ENCODE measurements around the gene NUCB1. TPM values are rescaled to one million over a fixed set of nuclear protein-coding genes. Genes with fewer than 3 reads are reported as not detected.

NUCB1 gene
- total and polyA plus RNA-seq, 9 of the 15 experiments (the other 6 are each of a cell fraction or from before 2014, with no cell fraction given), result 3.1 to 153 (median 71.7) TPM

DNA sequence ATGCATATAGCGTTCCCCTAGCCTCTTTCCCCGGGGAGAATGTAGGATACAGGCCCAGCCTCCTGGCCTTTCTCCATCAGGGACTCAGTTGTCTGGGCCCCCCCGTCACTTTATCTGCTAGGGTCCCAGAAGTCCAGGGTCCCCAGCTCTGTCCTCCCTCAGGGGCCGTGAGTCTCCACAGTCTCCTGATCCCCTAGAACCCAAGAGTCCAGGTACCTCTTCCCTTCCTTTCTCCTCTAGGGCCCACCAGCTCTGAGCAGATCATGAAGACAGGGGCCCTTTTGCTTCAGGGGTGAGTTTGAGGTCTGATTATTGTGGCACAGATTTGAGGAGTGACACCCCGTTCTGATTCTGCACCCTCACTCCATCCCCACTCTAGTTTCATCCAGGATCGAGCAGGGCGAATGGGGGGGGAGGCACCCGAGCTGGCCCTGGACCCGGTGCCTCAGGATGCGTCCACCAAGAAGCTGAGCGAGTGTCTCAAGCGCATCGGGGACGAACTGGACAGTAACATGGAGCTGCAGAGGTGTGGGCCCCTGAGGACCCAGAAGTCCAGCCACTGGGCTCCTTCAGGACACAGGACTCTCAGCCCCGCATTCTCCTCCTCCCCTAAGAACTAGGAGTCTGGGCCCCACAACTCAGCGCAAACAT, 55.3 kb downstream of the NUCB1 start:
- Histone ChIP-seq H4K20me1 (replicated peaks; ENCODE audit: control insufficient read depth, insufficient read depth, low read length) (no peaks in the 10 kb centered on the region), H3K36me3 (ENCODE audit: control insufficient read depth, insufficient read depth, low read length) (peaks cover 16% of the 10 kb centered on the region), H2AFZ (ENCODE audit: low read depth, low read length) (0 out of 2 replicates have a peak overlapping the region, but pooled peaks have one; percentile 92), H3K4me2 (ENCODE audit: insufficient read depth, low read length) (peak overlapping the region; percentile 91), H3K9me1 (ENCODE audit: control insufficient read depth, insufficient read depth, low read length) (no peaks in the 10 kb centered on the region), H3K9me3 (replicated peaks; ENCODE audit: control insufficient read depth, insufficient read depth, low read depth, low read length) (no peaks in the 10 kb centered on the region), H3K4me3 (peak overlapping the region; percentile 79), H3K4me1 (replicated peaks in 1 of 2; ENCODE audit: control insufficient read depth in 2 of 2, insufficient read depth in 2 of 2, low read length in 2 of 2) (peaks cover 26 to 38% of the 10 kb centered on the region in 2 experiments; a peak in 4 of 5 replicates), H3K79me2 (ENCODE audit: control insufficient read depth, insufficient read depth, low read length) (peaks cover 15% of the 10 kb centered on the region), H3K9ac (ENCODE audit: insufficient read depth in 1 of 2, low read depth in 2 of 2, low read length in 2 of 2) (peak overlapping the region; percentile 83 to 98), H3K27ac (ENCODE audit: extremely low read depth, low read depth, low read length) (peak overlapping the region; percentile 77), H3K27me3 (ENCODE audit: control insufficient read depth in 2 of 2, insufficient read depth in 2 of 2, low read length in 2 of 2) (no peaks in the 10 kb centered on the region)
- no TSS peak for BruUV-seq (replicated peaks)
- WGBS (ENCODE audit: insufficient coverage, low coverage, missing lambda C conversion rate), result 44% methylated on average over 14 of the region's 16 CpGs
- ATAC-seq (no peak), FAIRE-seq (no peak), DNase-seq (ENCODE audit: extremely low read depth in 1 of 4, low spot score in 3 of 4) (no peak)
- in situ Hi-C loops (cut with MboI) (no loop called here), intact Hi-C loops (cut with micrococcal nuclease) (loop anchor here (2.0 kb wide), 1 partner anchor 23 kb away; the partner anchor contains the start of gene DHDH)
- ChIA-PET CTCF (ENCODE audit: low intra/inter-chr PET ratio) (no interaction called here), POLR2A (interaction anchor here (0.6 to 3.6 kb wide), 6 partner anchors 9 to 149 kb away, joined by 3 to 48 read pairs (median 4); partner anchors contain the start of genes FTL and PPP1R15A)
- TF ChIP-seq NBN (IDR thresholded peaks at IDR 0.05; ENCODE audit: low read depth) (no peak), PTBP1 (IDR thresholded peaks at IDR 0.05; ENCODE audit: low read depth, low read length) (no peak), KAT8 (IDR thresholded peaks at IDR 0.05; ENCODE audit: low read depth) (no peak), CBX3 (IDR thresholded peaks at IDR 0.05; ENCODE audit: borderline replicate concordance in 1 of 2, low read length in 2 of 2) (no peak), ZNF354B (CRISPR knock-in tag; IDR thresholded peaks at IDR 0.05) (no peak), RBM34 (IDR thresholded peaks at IDR 0.05; ENCODE audit: borderline replicate concordance, insufficient read depth, low read length) (no peak), ZNF395 (CRISPR knock-in tag; IDR thresholded peaks at IDR 0.05) (no peak), SREBF2 (CRISPR knock-in tag; IDR thresholded peaks at IDR 0.05) (no peak), TFE3 (CRISPR knock-in tag; IDR thresholded peaks at IDR 0.05) (no peak), KDM1A (IDR thresholded peaks at IDR 0.05) (peak in 1 of 2 experiments; percentile 47; a peak in 1 of 4 replicates)
- TF ChIP-seq, protein P1, sequence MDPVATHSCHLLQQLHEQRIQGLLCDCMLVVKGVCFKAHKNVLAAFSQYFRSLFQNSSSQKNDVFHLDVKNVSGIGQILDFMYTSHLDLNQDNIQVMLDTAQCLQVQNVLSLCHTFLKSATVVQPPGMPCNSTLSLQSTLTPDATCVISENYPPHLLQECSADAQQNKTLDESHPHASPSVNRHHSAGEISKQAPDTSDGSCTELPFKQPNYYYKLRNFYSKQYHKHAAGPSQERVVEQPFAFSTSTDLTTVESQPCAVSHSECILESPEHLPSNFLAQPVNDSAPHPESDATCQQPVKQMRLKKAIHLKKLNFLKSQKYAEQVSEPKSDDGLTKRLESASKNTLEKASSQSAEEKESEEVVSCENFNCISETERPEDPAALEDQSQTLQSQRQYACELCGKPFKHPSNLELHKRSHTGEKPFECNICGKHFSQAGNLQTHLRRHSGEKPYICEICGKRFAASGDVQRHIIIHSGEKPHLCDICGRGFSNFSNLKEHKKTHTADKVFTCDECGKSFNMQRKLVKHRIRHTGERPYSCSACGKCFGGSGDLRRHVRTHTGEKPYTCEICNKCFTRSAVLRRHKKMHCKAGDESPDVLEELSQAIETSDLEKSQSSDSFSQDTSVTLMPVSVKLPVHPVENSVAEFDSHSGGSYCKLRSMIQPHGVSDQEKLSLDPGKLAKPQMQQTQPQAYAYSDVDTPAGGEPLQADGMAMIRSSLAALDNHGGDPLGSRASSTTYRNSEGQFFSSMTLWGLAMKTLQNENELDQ (CRISPR knock-in tag; IDR thresholded peaks at IDR 0.05; ENCODE audit: borderline replicate concordance), result no peak
- TF ChIP-seq, protein P2, sequence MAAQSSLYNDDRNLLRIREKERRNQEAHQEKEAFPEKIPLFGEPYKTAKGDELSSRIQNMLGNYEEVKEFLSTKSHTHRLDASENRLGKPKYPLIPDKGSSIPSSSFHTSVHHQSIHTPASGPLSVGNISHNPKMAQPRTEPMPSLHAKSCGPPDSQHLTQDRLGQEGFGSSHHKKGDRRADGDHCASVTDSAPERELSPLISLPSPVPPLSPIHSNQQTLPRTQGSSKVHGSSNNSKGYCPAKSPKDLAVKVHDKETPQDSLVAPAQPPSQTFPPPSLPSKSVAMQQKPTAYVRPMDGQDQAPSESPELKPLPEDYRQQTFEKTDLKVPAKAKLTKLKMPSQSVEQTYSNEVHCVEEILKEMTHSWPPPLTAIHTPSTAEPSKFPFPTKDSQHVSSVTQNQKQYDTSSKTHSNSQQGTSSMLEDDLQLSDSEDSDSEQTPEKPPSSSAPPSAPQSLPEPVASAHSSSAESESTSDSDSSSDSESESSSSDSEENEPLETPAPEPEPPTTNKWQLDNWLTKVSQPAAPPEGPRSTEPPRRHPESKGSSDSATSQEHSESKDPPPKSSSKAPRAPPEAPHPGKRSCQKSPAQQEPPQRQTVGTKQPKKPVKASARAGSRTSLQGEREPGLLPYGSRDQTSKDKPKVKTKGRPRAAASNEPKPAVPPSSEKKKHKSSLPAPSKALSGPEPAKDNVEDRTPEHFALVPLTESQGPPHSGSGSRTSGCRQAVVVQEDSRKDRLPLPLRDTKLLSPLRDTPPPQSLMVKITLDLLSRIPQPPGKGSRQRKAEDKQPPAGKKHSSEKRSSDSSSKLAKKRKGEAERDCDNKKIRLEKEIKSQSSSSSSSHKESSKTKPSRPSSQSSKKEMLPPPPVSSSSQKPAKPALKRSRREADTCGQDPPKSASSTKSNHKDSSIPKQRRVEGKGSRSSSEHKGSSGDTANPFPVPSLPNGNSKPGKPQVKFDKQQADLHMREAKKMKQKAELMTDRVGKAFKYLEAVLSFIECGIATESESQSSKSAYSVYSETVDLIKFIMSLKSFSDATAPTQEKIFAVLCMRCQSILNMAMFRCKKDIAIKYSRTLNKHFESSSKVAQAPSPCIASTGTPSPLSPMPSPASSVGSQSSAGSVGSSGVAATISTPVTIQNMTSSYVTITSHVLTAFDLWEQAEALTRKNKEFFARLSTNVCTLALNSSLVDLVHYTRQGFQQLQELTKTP (IDR thresholded peaks at IDR 0.05; ENCODE audit: low read depth in 1 of 2, partially characterized antibody in 2 of 2), result no peak
